Activated CD8-positive, alpha-beta memory T cell treated with anti-CD3 and anti-CD28 coated beads, Interleukin-2, amount 50 U/mL, for 24 hours (primary cell): ENCODE data around the gene SP2.

ENCODE experiments used
- DNase-seq: peaks from one replicate; pipeline ENCODE4 v3.0.0-alpha.2; 2020; ENCODE audit errors: extremely low read depth

SP2 gene

DNA sequence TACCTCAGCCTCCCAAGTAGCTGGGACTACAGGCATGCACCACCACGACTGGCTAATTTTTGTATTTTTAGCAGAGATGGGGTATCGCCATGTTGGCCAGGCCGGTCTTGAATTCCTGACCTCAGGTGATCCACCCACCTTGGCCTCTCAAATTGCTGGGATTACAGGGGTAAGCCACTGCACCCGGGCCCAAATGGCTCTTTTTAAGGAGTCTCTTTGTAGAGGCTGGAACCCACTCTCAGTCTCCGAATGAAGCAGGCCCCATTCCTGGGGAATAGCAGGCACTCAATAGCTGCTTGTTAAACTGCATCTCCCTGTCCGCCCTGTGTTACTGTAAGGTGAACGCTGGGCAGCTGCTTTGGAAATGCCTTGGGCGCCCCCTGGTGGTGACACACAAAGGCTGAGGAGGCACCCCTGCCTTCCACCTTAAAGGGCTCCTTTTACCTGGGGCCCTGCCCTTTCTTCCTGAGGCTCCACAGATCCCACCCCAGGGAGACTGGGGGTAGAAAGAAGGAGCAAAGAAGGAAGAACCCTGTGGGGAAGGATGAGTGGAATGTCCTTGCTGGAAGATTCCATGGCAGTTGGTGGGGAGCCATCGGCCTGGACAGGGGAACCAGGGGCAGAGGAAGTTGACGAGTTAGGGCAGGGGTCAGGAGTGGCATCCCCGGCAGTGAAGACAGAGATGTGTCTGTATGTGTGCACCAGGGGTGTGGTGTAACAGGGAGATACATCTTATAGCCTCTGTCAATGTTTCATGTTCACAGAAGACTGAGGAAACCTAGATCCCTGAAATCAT lies 6.1 kb upstream of the SP2 start:
- peak; percentile 69 for DNase-seq

DNA sequence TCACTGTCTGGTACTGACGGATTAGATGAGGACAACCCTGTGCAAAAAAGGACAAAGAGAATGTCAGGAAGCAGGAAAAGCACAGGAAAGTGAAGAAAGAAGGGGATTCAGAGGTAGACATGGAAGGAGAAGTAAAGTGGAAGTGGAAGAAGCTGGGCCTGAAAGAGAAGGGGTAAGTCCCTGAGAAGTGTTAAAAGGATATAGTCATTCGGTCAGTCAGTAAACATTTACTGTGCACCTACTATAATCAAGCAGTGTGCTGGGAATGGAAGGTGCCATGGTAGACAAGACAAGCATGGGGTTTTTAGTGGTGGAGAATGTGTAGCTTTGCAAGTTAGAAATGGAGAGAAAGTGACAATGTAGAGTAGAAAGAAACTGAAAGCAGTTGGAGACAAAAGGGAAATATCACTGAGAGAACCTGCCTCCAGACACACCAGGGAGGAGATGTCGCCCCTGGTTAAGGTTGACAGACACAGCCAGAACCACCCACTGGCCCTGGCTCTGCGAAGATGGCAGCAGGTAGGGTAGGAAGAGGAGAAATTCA lies 4.4 kb upstream of the SP2 start:
- no peak for DNase-seq

DNA sequence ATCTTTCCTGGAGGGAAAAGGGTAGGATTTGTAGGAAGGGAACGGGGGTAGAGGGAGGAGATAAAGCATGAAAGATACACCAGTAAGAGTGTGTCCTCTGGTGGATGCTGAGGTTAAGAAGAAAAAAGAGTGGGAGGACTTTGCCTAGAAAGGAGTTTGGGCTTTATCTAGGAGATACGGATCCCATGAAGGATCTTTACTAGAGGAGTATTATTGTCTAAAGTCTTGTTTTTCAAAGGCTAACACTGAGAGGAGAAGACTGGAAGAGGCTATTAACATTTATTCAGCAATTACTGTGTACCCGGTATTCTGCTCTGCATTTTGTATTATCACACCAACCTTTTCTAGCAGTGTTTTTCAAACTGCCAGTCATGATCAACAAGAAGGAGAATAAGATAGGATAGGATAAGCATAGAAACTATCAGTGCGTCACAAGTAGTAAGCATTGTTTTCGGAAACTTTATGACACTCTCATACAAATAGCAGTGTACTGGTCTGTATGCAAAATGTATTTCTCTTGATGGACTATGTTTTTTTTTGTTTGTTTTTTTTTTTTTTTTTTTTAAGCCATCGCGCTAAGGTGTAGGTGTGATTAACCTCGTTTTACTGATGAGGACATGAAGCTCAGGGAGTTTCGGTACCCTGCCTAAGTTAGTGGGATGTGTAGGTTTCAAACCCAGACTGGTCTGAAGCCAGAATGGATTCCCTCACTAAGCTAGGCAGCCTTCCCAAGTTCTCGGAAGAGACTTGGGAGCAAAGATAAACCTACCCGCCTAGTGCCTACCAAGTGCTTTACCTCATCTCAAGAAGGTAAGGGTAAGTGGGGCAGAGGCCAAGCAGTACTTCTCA lies 1.3 kb upstream of the SP2 start:
- DNase-seq = no peak

DNA sequence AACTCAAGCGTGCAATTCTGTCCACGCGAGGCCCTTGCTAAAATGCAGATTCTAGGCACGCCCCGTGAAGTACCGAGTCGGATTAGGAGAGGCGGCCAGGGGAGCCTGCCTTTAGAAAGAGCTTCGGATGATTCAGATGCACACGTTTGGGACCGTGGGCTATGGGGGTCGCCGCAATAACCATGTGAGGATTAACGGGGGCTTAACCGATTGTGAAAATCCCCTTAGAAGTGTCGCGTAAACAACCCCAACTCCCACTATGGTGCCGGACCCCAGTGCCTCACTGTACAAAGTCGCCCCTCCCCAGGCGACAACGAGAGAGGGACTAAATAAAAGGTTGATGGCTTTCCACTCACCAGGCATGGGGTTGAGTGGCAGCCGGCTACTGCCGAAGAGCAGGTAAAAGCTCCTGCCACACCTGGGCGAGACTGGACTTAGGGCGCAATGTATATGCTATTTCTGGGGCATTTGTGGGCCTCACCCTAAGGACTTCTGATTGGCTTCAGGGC lies 635 bp upstream of the SP2 start:
- no peak for DNase-seq

- DNase-seq = no peak
Observed at GRCh38 chr17:47896672-47897490, 845 bp downstream of the SP2 start.

DNA sequence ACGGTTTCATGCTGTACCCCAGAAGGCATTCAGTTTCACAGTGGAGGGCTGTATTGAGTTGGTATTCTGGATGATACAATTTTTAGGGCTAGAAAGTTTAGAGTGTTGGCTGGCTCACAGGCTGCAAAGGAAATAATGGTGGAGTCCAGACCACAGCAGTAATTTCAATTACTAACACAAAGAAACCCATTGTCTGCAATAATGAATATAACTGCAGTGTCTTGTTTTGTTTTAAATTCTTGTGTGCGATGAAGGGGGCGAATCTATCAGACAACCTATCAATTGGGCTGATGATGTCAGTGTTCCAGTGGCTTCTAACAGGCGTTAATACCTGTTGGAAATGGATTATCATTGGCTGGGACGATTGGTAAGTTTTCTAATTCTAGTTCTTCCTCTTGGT lies 1.5 kb downstream of the SP2 start:
- no peak for DNase-seq

DNA sequence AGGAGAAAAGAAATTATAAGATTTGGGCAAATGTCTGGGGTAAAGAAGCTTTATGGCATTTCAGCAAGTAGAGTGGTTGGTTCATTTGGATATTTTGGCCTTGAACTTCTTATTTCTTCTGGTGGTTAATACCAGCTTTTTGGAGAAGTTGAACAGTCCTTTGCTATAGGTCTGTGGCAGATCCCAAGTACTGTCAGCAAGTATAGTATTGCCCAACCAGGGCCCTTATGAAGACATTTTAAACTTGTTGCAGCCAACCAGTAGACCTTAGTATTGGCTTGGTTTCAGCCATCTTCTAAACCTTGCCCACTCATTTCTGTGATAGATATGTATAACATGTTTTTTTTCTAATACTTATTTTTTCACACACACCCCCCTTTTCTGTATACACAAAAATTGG lies 2.2 kb downstream of the SP2 start:
- DNase-seq = no peak

- no peak for DNase-seq
Observed at GRCh38 chr17:47899643-47900042, 3.6 kb downstream of the SP2 start.

GRCh38 chr17:47901423-47901822 lies 5.4 kb downstream of the SP2 start:
- no peak for DNase-seq

GRCh38 chr17:47902039-47902744 lies 6.2 kb downstream of the SP2 start:
- no peak for DNase-seq

DNA sequence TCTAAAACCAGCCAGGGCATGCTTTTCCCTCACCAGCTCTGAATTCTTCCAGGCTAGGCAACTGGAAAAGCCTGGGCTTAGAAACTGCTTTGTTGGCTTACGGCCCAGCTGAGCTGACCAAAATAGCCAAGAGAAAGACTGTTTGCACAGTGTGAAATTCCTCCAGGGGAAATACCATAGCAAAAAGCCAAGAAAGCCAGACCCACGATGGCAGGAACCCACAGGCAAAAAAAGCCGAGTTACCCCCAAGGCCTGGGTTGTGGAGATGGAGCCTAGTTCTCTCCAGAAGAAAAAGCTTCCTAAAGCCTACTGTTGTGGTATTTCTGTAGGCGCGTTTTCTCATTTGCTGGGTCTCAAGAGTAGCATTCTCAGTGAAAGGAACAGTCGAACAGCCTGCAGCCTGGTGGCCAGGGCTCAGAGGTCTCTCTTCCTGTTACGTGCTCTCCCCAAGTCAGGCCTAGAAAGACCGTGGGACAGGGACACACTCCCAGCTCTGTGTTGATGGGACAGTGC lies 9.2 kb downstream of the SP2 start:
- no peak for DNase-seq

DNA sequence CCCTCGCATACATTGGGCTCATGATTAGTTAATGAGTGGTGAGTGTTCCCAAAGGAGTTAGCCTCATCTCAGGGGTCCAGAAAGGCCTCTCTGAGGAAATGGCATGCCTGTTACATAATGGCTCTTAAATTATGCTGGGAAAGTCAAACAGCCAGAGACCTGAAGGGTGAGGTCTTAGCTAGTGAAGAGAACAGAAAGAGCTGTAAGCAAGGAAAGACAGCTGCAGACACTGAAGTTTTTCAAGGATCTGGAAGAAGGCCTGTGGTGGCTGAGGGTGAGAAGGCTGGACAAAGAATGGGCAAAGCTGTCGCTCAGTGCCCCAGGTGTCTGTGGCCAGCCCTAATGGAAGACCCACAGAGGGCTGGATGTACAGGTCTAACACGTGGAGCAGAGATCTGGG lies 10.4 kb downstream of the SP2 start:
- DNase-seq = no peak

DNA sequence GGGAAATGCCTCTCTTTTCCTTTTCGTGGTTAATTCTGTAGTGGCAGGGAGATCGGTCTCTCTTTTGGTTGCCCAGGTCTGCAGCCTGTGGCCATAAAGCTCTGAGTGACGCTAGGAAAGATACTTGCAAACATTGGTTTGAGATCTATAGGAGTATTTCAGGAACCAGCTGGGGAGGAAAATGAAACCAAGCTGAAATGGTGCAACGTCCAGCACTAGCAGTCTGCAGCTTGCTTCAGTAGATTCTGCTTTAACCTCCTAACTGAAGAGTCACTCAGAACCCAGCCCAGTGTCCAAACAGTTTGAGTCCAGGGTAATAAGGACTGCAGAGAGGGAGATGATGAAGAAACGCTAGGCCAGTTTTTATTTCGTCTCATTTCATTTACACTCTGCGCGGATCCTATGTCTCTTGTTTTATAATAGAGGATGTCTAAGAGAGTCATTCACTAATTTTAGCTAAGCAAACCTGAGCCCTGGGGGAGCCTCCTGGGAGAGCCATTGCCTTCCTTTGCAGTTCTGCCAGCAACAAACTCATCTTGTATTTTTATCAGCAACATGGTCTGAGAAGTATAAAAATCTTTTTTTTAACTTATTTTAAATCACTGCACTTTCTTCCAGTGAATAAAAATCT lies 12.0 kb downstream of the SP2 start:
- DNase-seq = no peak

GRCh38 chr17:47913050-47913449 lies 17.0 kb downstream of the SP2 start:
- no peak for DNase-seq

GRCh38 chr17:47914306-47914948 lies 18.4 kb downstream of the SP2 start:
- no peak for DNase-seq

DNA sequence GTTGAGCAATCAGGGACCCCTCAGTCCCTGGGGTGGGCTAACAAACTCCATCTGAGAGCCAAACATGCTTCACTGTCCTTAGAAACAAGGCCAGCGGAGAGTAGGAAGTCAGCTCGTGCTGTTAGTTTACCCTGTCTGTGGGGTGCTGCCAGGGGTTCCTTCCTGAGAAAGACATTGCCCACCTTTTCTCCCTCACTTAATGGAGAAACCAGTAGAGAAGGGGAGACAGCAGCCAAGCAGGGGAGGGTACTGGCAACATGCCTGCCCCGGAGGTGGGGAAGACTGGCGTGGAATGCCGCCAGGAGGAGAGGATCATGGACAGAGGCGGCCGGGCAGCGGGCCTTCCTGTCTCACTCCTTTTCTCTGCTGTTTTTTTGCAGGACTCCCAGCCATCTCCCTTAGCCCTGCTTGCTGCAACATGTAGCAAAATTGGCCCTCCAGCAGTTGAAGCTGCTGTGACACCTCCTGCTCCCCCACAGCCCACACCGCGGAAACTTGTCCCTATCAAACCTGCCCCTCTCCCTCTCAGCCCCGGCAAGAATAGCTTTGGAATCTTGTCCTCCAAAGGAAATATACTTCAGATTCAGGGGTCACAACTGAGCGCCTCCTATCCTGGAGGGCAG lies 19.9 kb downstream of the SP2 start:
- no peak for DNase-seq

- no peak for DNase-seq
Observed at GRCh38 chr17:47916489-47917208, 20.6 kb downstream of the SP2 start.

DNA sequence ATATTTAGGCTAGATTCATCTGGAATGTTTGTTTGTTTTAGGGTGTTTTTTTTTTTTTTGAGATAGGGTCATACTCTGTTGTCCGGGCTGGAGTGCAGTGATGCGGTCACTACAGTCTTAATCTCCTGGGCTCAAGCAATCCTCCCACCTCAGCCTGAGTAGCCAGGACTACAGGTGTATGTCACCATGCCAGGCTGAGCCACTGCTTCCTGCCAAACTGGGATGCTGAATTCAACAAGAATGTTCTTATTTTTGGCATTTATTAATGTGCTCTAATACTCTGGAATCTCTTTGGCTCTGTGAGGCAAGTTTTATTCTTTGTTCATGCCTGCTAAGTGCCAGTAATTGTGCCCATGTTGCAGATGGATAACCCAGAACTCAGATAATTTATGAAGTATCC lies 21.5 kb downstream of the SP2 start:
- DNase-seq = no peak

GRCh38 chr17:47918006-47918405 lies 22.0 kb downstream of the SP2 start:
- no peak for DNase-seq
